PC-3 (cell line): ENCODE measurements around the gene SRGN. TPM values are rescaled to one million over a fixed set of nuclear protein-coding genes. Genes with fewer than 3 reads are reported as not detected.

Experiments used
- ATAC-seq: fragments of 200-7000 bp; cut with Tn5 transposase; 2 replicates; pipeline ENCODE4 v1.9.1; 2020; ENCODE audit warnings: mild to moderate bottlenecking, moderate library complexity
- BruUV-seq: library from RNA; stranded (reverse); fragments of 400-500 nt; replicated peaks from 2 replicates; lab custom pipeline; 2021; lab: Mats Ljungman, UMichigan
- CTCF ChIA-PET: fragments of 300-600 bp; sonication (Branson Sonifier 250); formaldehyde crosslinking; loops from one replicate; lab custom pipeline; 2022; ENCODE audit warnings: antibody characterized with exemption; lab: Charles Lee
- POLR2A ChIA-PET: fragments of 300-600 bp; sonication (Branson Sonifier 250); formaldehyde crosslinking; loops from one replicate; lab custom pipeline; 2022; ENCODE audit warnings: antibody characterized with exemption; ENCODE audit not compliant: unreplicated experiment; lab: Charles Lee
- DNase-seq: peaks from one replicate; pipeline ENCODE4 v3.0.0-alpha.2; 2015
- H2AFZ ChIP-seq: fragments of 300-600 bp; sonication (generic); 2 replicates; pipeline ENCODE4 v1.6.0; 2016; ENCODE audit warnings: antibody characterized with exemption, low read length
- H3F3A ChIP-seq: fragments of 300-600 bp; sonication (generic); one replicate; pipeline ENCODE4 v1.6.0; 2017; ENCODE audit warnings: antibody characterized with exemption, low read length, control low read depth, mild to moderate bottlenecking; ENCODE audit not compliant: unreplicated experiment
- H3K27ac ChIP-seq: fragments of 300-600 bp; sonication (generic); 2 replicates; pipeline ENCODE4 v1.5.1; 2016; ENCODE audit warnings: mild to moderate bottlenecking, low read length
- H3K27me3 ChIP-seq: fragments of 300-600 bp; sonication (generic); 2 replicates; pipeline ENCODE4 v1.6.1; 2016; ENCODE audit warnings: low read length, mixed read lengths
- H3K36me3 ChIP-seq: fragments of 300-600 bp; sonication (generic); 2 replicates; pipeline ENCODE4 v1.6.1; 2016; ENCODE audit warnings: low read depth, mixed run types, low read length, mixed read lengths
- H3K4me1 ChIP-seq: fragments of 300-600 bp; sonication (generic); 2 replicates; pipeline ENCODE4 v1.5.1; 2016; ENCODE audit warnings: low read length; ENCODE audit not compliant: insufficient read depth
- H3K4me2 ChIP-seq: fragments of 300-600 bp; sonication (generic); 2 replicates; pipeline ENCODE4 v1.6.0; 2016; ENCODE audit warnings: low read length
- H3K4me3 ChIP-seq: fragments of 300-600 bp; sonication (generic); 2 replicates; pipeline ENCODE4 v1.5.1; 2016; ENCODE audit warnings: mild to moderate bottlenecking, low read length, mixed read lengths
- H3K79me2 ChIP-seq: fragments of 300-600 bp; sonication (generic); 2 replicates; pipeline ENCODE4 v1.6.1; 2017; ENCODE audit warnings: low read length, mixed read lengths
- H3K9ac ChIP-seq: fragments of 300-600 bp; sonication (generic); 2 replicates; pipeline ENCODE4 v1.6.0; 2016; ENCODE audit warnings: mild to moderate bottlenecking, low read length
- H3K9me2 ChIP-seq: fragments of 300-600 bp; sonication (generic); replicated peaks from 2 replicates; pipeline ENCODE4 v1.6.1; 2016; ENCODE audit warnings: mixed run types, low read length, mixed read lengths
- H3K9me3 ChIP-seq: fragments of 300-600 bp; sonication (generic); 2 replicates; pipeline ENCODE4 v1.6.1; 2016; ENCODE audit warnings: low read length, mixed read lengths
- H4K20me1 ChIP-seq: fragments of 300-600 bp; sonication (generic); 2 replicates; pipeline ENCODE4 v1.6.1; 2016; ENCODE audit warnings: low read length, mixed read lengths
- CTCF ChIP-seq: fragments of 300-600 bp; sonication (generic); conservative IDR thresholded peaks from 2 replicates; pipeline ENCODE4 v1.5.1; 2017; ENCODE audit warnings: antibody characterized with exemption, low read depth, mild to moderate bottlenecking, low read length
- EZH2 ChIP-seq: fragments of 300-600 bp; sonication (generic); IDR thresholded peaks from one replicate; pipeline ENCODE4 v1.6.1; 2017; ENCODE audit warnings: antibody characterized with exemption, mild to moderate bottlenecking, low read length; ENCODE audit not compliant: unreplicated experiment
- EZH2phosphoT487 ChIP-seq: fragments of 300-600 bp; sonication (generic); IDR thresholded peaks from 2 replicates; pipeline ENCODE4 v1.6.1; 2018; ENCODE audit warnings: mild to moderate bottlenecking, antibody characterized with exemption, low read length, borderline replicate concordance
- intact Hi-C: fragments of 100-400 bp; cut with micrococcal nuclease; formaldehyde crosslinking; loops from 2 replicates; pipeline ENCODE4 v1.9.0; 2023
- total RNA-seq: library from RNA; depleted of rRNA; stranded (reverse); fragments of >200 nt; gene quantifications from 2 replicates; pipeline ENCODE4 v1.2.3, GENCODE V29; 2014; rRNA removed

SRGN gene
- total RNA-seq, 1 experiment from 2014 or later: 422 TPM

GRCh38 chr10:69146759-69147158, 58.9 kb downstream of the SRGN start:
- ChIA-PET POLR2A (no interaction called here), CTCF (no interaction called here)
- intact Hi-C loops: no loop called here
- H3K36me3 ChIP-seq: no peaks in the 10 kb centered on the region
- no peaks in the 10 kb centered on the region for H3K4me1 ChIP-seq
- TF ChIP-seq EZH2 (no peak), CTCF (no peak), EZH2phosphoT487 (no peak)
- ATAC-seq: no peak
- no peaks in the 10 kb centered on the region for H3K9me2 ChIP-seq
- H3K4me2 ChIP-seq: no peak overlapping the region
- H3K79me2 ChIP-seq: peaks cover 49% of the 10 kb centered on the region
- no peak overlapping the region for H3K4me3 ChIP-seq
- H4K20me1 ChIP-seq: no peaks in the 10 kb centered on the region
- no peaks in the 10 kb centered on the region for H3F3A ChIP-seq
- H2AFZ ChIP-seq: no peak overlapping the region
- no peaks in the 10 kb centered on the region for H3K9me3 ChIP-seq
- no peaks in the 10 kb centered on the region for H3K27me3 ChIP-seq
- H3K27ac ChIP-seq: no peak overlapping the region
- no peak for DNase-seq
- H3K9ac ChIP-seq: no peak overlapping the region
- no TSS peak for BruUV-seq

DNA sequence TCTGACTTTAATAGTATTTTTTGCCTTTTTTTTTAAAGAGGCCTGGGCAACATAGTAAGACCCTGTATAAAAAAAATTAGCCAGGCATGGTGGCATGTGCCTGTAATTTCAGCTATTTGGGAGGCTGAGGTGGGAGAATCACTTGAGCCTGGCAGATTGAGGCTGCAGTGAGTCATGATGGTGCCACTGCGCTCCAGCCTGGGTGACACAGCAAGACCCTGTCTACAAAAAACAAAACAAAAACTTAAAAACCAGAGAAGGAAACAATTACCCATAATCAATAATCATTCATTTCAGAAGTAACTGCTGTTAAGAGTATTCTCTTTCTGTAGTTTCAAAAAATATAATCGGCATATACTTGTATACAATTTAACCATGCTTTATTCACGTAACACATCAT, 64.1 kb downstream of the SRGN start:
- no peak for TF ChIP-seq EZH2
- no peak for TF ChIP-seq CTCF
- no peak for TF ChIP-seq EZH2phosphoT487
- Histone ChIP-seq H3K9ac (no peak overlapping the region), H3K27ac (no peak overlapping the region), H3F3A (no peaks in the 10 kb centered on the region), H3K27me3 (no peaks in the 10 kb centered on the region), H3K79me2 (peaks cover 15% of the 10 kb centered on the region), H4K20me1 (no peaks in the 10 kb centered on the region), H2AFZ (no peak overlapping the region), H3K4me2 (no peak overlapping the region), H3K4me1 (peaks cover 6% of the 10 kb centered on the region; the same call in 1 of the 2 replicates), H3K9me3 (no peaks in the 10 kb centered on the region), H3K4me3 (no peak overlapping the region), H3K9me2 (no peaks in the 10 kb centered on the region), H3K36me3 (no peaks in the 10 kb centered on the region; the same call in 1 of the 2 replicates)
- intact Hi-C loops: no loop called here
- no TSS peak for BruUV-seq
- no peak for DNase-seq
- ATAC-seq: no peak
- CTCF ChIA-PET: no interaction called here
- POLR2A ChIA-PET: no interaction called here

DNA sequence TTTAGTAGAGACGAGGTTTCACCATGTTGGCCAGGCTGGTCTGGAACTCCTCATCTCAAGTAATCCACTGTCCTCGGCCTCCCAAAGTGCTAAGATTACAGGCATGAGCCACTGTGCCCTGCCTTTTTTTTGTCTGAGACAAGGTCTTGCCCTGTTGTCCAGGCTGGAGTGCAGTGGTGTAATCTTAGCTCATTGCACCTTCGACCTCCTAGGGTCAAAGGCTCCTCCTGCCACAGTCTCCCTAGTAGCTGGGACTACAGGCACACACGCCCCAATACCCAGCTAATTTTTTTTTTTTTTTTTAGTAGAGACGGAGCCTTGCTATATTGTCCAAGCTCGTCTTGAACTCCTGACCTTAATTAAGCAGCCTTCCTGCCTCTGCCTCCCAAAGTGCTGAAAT, 65.3 kb downstream of the SRGN start:
- H2AFZ ChIP-seq: no peak overlapping the region
- ChIA-PET POLR2A (no interaction called here), CTCF (no interaction called here)
- ATAC-seq: no peak
- no peak overlapping the region for H3K9ac ChIP-seq
- peaks cover 8% of the 10 kb centered on the region; the same call in 1 of the 2 replicates for H3K36me3 ChIP-seq
- no peaks in the 10 kb centered on the region for H3K9me3 ChIP-seq
- no peaks in the 10 kb centered on the region for H3K9me2 ChIP-seq
- H3K79me2 ChIP-seq: peaks cover 3% of the 10 kb centered on the region
- no peaks in the 10 kb centered on the region for H4K20me1 ChIP-seq
- no peak overlapping the region for H3K4me3 ChIP-seq
- H3K4me2 ChIP-seq: no peak overlapping the region
- H3K27me3 ChIP-seq: no peaks in the 10 kb centered on the region
- no peak for DNase-seq
- TF ChIP-seq CTCF: no peak
- no peak for TF ChIP-seq EZH2
- TF ChIP-seq EZH2phosphoT487: no peak
- no TSS peak for BruUV-seq
- H3F3A ChIP-seq: no peaks in the 10 kb centered on the region
- H3K27ac ChIP-seq: no peak overlapping the region
- peaks cover 6% of the 10 kb centered on the region; the same call in 1 of the 2 replicates for H3K4me1 ChIP-seq
- intact Hi-C loops: no loop called here

Other genes with a start within 250 kb of the SRGN start
- gene DDX50, start 186.8 kb upstream of the SRGN start, total RNA-seq: 40.4 and 41.4 TPM in 2 replicates
- gene DDX21, start 131.9 kb upstream of the SRGN start, total RNA-seq: 159 and 169 TPM in 2 replicates
- gene KIFBP, start 99.3 kb upstream of the SRGN start, total RNA-seq: 65.9 and 72.9 TPM in 2 replicates
- 44.7 and 60.0 TPM in 2 replicates for gene VPS26A, start 36.1 kb downstream of the SRGN start, total RNA-seq
- 86.2 and 117 TPM in 2 replicates for gene SUPV3L1, start 92.1 kb downstream of the SRGN start, total RNA-seq
- 0.44 and 1.2 TPM in 2 replicates for gene HKDC1, start 132.2 kb downstream of the SRGN start, total RNA-seq
- 189 and 208 TPM in 2 replicates for gene HK1, start 190.4 kb downstream of the SRGN start, total RNA-seq